Liver (tissue), 9 donors: ENCODE results near the gene EXOC3L1. TPM values are rescaled to one million over a fixed set of nuclear protein-coding genes. Genes with fewer than 3 reads are reported as not detected.

Experiments
- DNase-seq: peaks from one replicate; pipeline ENCODE4 v3.0.0-alpha.2; 2017; ENCODE audit warnings: low spot score
- H3K27ac ChIP-seq, 2 donors: one replicate each; pipeline ENCODE4 v1.7.0; 2013; ENCODE audit warnings: inconsistent platforms in 2 of 2, low read length in 2 of 2, control low read depth in 1 of 2, low read depth in 1 of 2, mild to moderate bottlenecking in 1 of 2
- H3K27me3 ChIP-seq, 4 donors: one replicate each; pipeline versions ENCODE4 v1.6.1 to v1.7.0; 2013; ENCODE audit warnings: low read length in 3 of 4, inconsistent platforms in 1 of 4, mild to moderate bottlenecking in 1 of 4, moderate library complexity in 1 of 4; ENCODE audit not compliant: control insufficient read depth in 4 of 4, insufficient read depth in 4 of 4
- H3K36me3 ChIP-seq, 4 donors: one replicate each; pipeline versions ENCODE4 v1.6.1 to v1.7.0; 2013; ENCODE audit warnings: low read length in 3 of 4, mild to moderate bottlenecking in 3 of 4, low read depth in 1 of 4, moderate library complexity in 1 of 4; ENCODE audit not compliant: control insufficient read depth in 4 of 4, insufficient read depth in 3 of 4
- H3K4me1 ChIP-seq, 4 donors: one replicate each; pipeline versions ENCODE4 v1.6.1 to v1.7.0; 2013; ENCODE audit warnings: low read length in 3 of 4, mild to moderate bottlenecking in 3 of 4, moderate library complexity in 1 of 4; ENCODE audit not compliant: control insufficient read depth in 4 of 4, insufficient read depth in 4 of 4
- H3K4me3 ChIP-seq, 3 donors: one replicate each; pipeline versions ENCODE4 v1.6.1 to v1.7.0; 2013; ENCODE audit warnings: low read length in 3 of 3, control low read depth in 1 of 3, low read depth in 1 of 3, mild to moderate bottlenecking in 1 of 3
- H3K9ac ChIP-seq, 2 donors: one replicate each; pipeline ENCODE4 v1.7.0; 2013; ENCODE audit warnings: low read length in 2 of 2, mild to moderate bottlenecking in 2 of 2, moderate library complexity in 2 of 2, control low read depth in 1 of 2, low read depth in 1 of 2
- H3K9me3 ChIP-seq, 4 donors: one replicate each; pipeline versions ENCODE4 v1.6.1 to v1.7.0; 2013; ENCODE audit warnings: low read length in 3 of 4; ENCODE audit not compliant: control insufficient read depth in 4 of 4
- EGR1 ChIP-seq, 2 donors: IDR thresholded peaks; 2 replicates each; pipeline ENCODE4 v1.6.1; 2016 to 2018; ENCODE audit warnings: antibody characterized with exemption in 2 of 2, low read depth in 2 of 2
- FOXA1 ChIP-seq: IDR thresholded peaks from 2 replicates; pipeline ENCODE4 v1.6.1; 2016; ENCODE audit warnings: antibody characterized with exemption
- FOXA2 ChIP-seq: IDR thresholded peaks from 2 replicates; pipeline ENCODE4 v1.6.1; 2016; ENCODE audit warnings: antibody characterized with exemption
- GABPA ChIP-seq, 2 donors: IDR thresholded peaks in 1 of 2; conservative IDR thresholded peaks in 1 of 2; 2 replicates each; pipeline ENCODE4 v1.6.1; 2016; ENCODE audit warnings: antibody characterized with exemption in 2 of 2, mild to moderate bottlenecking in 1 of 2, moderate library complexity in 1 of 2
- HNF4A ChIP-seq, 2 donors: conservative IDR thresholded peaks; 2 replicates each; pipeline ENCODE4 v1.6.1; 2016; ENCODE audit warnings: antibody characterized with exemption in 2 of 2, mild to moderate bottlenecking in 2 of 2
- HNF4G ChIP-seq: IDR thresholded peaks from 2 replicates; pipeline ENCODE4 v1.6.1; 2016; ENCODE audit warnings: antibody characterized with exemption
- MAX ChIP-seq: IDR thresholded peaks from 2 replicates; pipeline ENCODE4 v1.6.1; 2016; ENCODE audit warnings: antibody characterized with exemption
- NR2F2 ChIP-seq: IDR thresholded peaks from 2 replicates; pipeline ENCODE4 v1.6.1; 2016; ENCODE audit warnings: antibody characterized with exemption
- RAD21 ChIP-seq, 2 donors: IDR thresholded peaks; 2 replicates each; pipeline ENCODE4 v1.6.1; 2016; ENCODE audit warnings: antibody characterized with exemption in 2 of 2, mild to moderate bottlenecking in 2 of 2
- REST ChIP-seq: IDR thresholded peaks from 2 replicates; pipeline ENCODE4 v1.6.1; 2016; ENCODE audit warnings: antibody characterized with exemption, mild to moderate bottlenecking
- RXRA ChIP-seq, 2 donors: IDR thresholded peaks; 2 replicates each; pipeline ENCODE4 v1.6.1; 2017 to 2018; ENCODE audit warnings: antibody characterized with exemption in 2 of 2, mild to moderate bottlenecking in 1 of 2
- SP1 ChIP-seq: IDR thresholded peaks from 2 replicates; pipeline ENCODE4 v1.6.1; 2018; ENCODE audit warnings: antibody characterized with exemption, mild to moderate bottlenecking
- TAF1 ChIP-seq: conservative IDR thresholded peaks from 2 replicates; pipeline ENCODE4 v1.6.1; 2016; ENCODE audit warnings: antibody characterized with exemption, mild to moderate bottlenecking
- YY1 ChIP-seq: IDR thresholded peaks from 2 replicates; pipeline ENCODE4 v1.6.1; 2016; ENCODE audit warnings: antibody characterized with exemption, mild to moderate bottlenecking
- WGBS: extraction: QIAGEN DNeasy Blood & Tissue Kit; methylation state at CpG from one replicate; pipeline ENCODE4 v1.1.7; 2013; 5-methylcytosine and 5-hydroxymethylcytosine counted together
- polyA plus RNA-seq, 2 donors: library from polyadenylated mRNA; stranded (reverse) in 1 of 2; unstranded in 1 of 2; fragments of 200-250 nt in 1 of 2; fragments of >200 nt in 1 of 2; fragmentation: Nextera tagmentation in 1 of 2; extraction: Ambion mirVana in 1 of 2; gene quantifications; one replicate each; pipeline versions ENCODE4 v1.2.1 to v1.2.3, GENCODE V29; 2013 to 2015
- total RNA-seq, 2 donors: library from RNA; depleted of rRNA; stranded (reverse); fragments of >200 nt; gene quantifications; one replicate each; pipeline ENCODE4 v1.2.3, GENCODE V29; 2014
- TF ChIP-seq, protein P1 (sequence below): fragments of 150-350 bp; IDR thresholded peaks from 2 replicates; pipeline ENCODE4 v1.5.1; 2017; ENCODE audit warnings: improper control_type of control experiment, low read depth, low read length; ENCODE audit not compliant: missing input control
- TF ChIP-seq, protein P2 (sequence below): IDR thresholded peaks from 2 replicates; pipeline ENCODE4 v1.6.1; 2016; ENCODE audit warnings: antibody characterized with exemption
- donor health status: healthy.
- donor health status: healthy.
- donor health status: healthy.
- donor health status: healthy.
- donor health status: healthy.

EXOC3L1 gene
- total and polyA plus RNA-seq, 4 donors = 1.1 to 3.7 (median 2.8) TPM

DNA sequence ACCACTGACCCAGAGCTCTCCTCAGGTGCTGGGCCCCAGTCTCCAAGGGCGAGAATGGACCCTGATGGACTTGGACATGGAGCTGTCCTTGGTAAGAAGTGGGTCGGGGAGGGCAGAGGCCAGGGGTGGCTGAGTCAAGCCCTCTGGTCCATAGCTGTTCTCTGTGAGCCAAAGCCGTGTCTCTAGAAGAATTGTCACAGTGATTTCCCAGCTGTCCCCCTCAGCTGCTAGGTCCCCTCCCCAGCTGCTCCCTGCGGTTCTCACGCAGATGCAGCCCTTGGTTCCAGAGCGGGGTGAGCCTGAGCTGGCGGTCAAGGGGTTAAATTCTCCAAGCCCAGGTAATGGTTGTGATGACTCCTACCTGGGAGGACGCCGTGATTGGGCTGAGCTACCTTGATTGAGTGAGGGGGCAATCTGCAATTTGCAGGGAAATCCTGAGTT is 20.9 kb downstream of the EXOC3L1 start (continued):
- TF ChIP-seq REST (no peak), RXRA (IDR thresholded peaks at IDR 0.05) (no peak), YY1 (no peak), MAX (no peak), GABPA (IDR thresholded peaks at IDR 0.05 in 1 of 2, conservative IDR thresholded peaks at IDR 0.05 in 1 of 2) (no peak)

GRCh38 chr16:67167588-67167987 is 22.3 kb downstream of the EXOC3L1 start:
- no peaks in the 10 kb centered on the region for H3K9me3 ChIP-seq
- H3K27me3 ChIP-seq = no peaks in the 10 kb centered on the region
- H3K4me3 ChIP-seq = no peak overlapping the region
- H3K9ac ChIP-seq = no peak overlapping the region
- H3K36me3 ChIP-seq = peaks cover 0 to 2% (median 0%) of the 10 kb centered on the region in 4 donors
- 94% methylated on average over 7 of the region's 7 CpGs for WGBS
- H3K4me1 ChIP-seq = peaks cover 29 to 34% (median 30%) of the 10 kb centered on the region in 4 donors
- H3K27ac ChIP-seq = no peak overlapping the region
- no peak for TF ChIP-seq HNF4A (conservative IDR thresholded peaks at IDR 0.05)
- TF ChIP-seq RAD21 (IDR thresholded peaks at IDR 0.05) = no peak
- TF ChIP-seq, protein P1, sequence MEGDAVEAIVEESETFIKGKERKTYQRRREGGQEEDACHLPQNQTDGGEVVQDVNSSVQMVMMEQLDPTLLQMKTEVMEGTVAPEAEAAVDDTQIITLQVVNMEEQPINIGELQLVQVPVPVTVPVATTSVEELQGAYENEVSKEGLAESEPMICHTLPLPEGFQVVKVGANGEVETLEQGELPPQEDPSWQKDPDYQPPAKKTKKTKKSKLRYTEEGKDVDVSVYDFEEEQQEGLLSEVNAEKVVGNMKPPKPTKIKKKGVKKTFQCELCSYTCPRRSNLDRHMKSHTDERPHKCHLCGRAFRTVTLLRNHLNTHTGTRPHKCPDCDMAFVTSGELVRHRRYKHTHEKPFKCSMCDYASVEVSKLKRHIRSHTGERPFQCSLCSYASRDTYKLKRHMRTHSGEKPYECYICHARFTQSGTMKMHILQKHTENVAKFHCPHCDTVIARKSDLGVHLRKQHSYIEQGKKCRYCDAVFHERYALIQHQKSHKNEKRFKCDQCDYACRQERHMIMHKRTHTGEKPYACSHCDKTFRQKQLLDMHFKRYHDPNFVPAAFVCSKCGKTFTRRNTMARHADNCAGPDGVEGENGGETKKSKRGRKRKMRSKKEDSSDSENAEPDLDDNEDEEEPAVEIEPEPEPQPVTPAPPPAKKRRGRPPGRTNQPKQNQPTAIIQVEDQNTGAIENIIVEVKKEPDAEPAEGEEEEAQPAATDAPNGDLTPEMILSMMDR = no peak
- TF ChIP-seq GABPA (IDR thresholded peaks at IDR 0.05 in 1 of 2, conservative IDR thresholded peaks at IDR 0.05 in 1 of 2) = no peak
- no peak for TF ChIP-seq FOXA2
- no peak for TF ChIP-seq HNF4G
- no peak for TF ChIP-seq NR2F2
- TF ChIP-seq YY1 = no peak
- no peak for TF ChIP-seq MAX
- TF ChIP-seq, protein P2, sequence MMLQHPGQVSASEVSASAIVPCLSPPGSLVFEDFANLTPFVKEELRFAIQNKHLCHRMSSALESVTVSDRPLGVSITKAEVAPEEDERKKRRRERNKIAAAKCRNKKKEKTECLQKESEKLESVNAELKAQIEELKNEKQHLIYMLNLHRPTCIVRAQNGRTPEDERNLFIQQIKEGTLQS = no peak
- no peak for TF ChIP-seq REST
- TF ChIP-seq FOXA1 = no peak
- no peak for TF ChIP-seq EGR1 (IDR thresholded peaks at IDR 0.05; ENCODE audit: low read depth in 2 of 2)
- no peak for TF ChIP-seq SP1
- no peak for TF ChIP-seq TAF1
- no peak for DNase-seq
